Measurements from ENCODE around the gene LCP2. TPM values are rescaled to one million over a fixed set of nuclear protein-coding genes. Genes with fewer than 3 reads are reported as not detected.

Gene LCP2
- total RNA-seq, 1 experiment from 2014 or later: 0.61 TPM

DNA sequence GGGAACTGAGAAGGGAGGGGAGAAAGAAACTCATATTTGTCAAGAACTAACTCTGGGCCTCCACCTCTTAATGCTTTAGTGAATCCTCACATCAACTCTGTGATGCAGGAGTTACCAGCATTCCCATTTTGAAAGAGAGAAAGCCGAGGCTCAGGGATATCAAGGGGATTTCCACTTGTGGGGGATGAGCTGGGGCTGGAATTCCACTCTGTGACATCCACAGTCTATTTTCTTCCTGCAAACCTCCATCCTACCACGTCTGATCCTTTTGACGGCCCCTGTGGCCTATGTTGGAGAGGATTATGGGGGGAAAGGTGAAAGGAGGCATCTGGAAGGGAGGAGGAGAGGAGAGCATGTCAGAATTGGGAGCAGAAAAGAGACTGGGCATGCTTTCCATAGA is 9.0 kb downstream of the LCP2 start:
- Histone ChIP-seq H3K27me3 (ENCODE audit: insufficient read depth, low read length) (peaks cover 77% of the 10 kb centered on the region), H3K4me2 (ENCODE audit: low read length) (no peak overlapping the region), H3K36me3 (ENCODE audit: control insufficient read depth in 1 of 2, insufficient read depth in 2 of 2, low read length in 2 of 2) (no peaks in the 10 kb centered on the region), H2AFZ (ENCODE audit: low read depth, low read length, poor library complexity, severe bottlenecking) (no peak overlapping the region), H4K20me1 (ENCODE audit: insufficient read depth) (no peaks in the 10 kb centered on the region), H3K27ac (ENCODE audit: low read depth, low read length) (no peak overlapping the region), H3K4me3 (replicated peaks in 1 of 2; ENCODE audit: low read depth in 1 of 2, low read length in 2 of 2) (no peak overlapping the region), H3K79me2 (ENCODE audit: insufficient read depth, low read length) (no peaks in the 10 kb centered on the region), H3K9me3 (ENCODE audit: control insufficient read depth in 1 of 2, insufficient read depth in 1 of 2, low read depth in 1 of 2, low read length in 2 of 2) (peaks cover 0 to 15% of the 10 kb centered on the region in 2 experiments; a peak in 1 of 4 replicates), H3K9ac (ENCODE audit: low read length) (no peak overlapping the region), H3K9me2 (ENCODE audit: insufficient read depth) (no peaks in the 10 kb centered on the region), H3K4me1 (ENCODE audit: control insufficient read depth in 1 of 2, insufficient read depth in 2 of 2, low read length in 2 of 2) (no peaks in the 10 kb centered on the region)
- no TSS peak for BruUV-seq (replicated peaks)
- DNase-seq (ENCODE audit: low read depth, low spot score): no peak
- no peak for TF ChIP-seq EGR1 (IDR thresholded peaks at IDR 0.05; ENCODE audit: low read depth)
- TF ChIP-seq SRF (IDR thresholded peaks at IDR 0.05; ENCODE audit: low read depth): no peak
- TF ChIP-seq, protein P1, sequence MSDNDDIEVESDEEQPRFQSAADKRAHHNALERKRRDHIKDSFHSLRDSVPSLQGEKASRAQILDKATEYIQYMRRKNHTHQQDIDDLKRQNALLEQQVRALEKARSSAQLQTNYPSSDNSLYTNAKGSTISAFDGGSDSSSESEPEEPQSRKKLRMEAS (IDR thresholded peaks at IDR 0.05): no peak
- TF ChIP-seq FOSL1 (IDR thresholded peaks at IDR 0.05; ENCODE audit: low read depth): no peak
- no peak for TF ChIP-seq YY1 (IDR thresholded peaks at IDR 0.05; ENCODE audit: extremely low read depth, insufficient replicate concordance, low read depth, low read length)
- CTCF ChIA-PET: no interaction called here
- RAD21 ChIA-PET (ENCODE audit: low non-redundant PET in 1 of 2, low total read pairs in 2 of 2, uncharacterized antibody in 2 of 2, unreplicated experiment in 2 of 2): no interaction called here
- POLR2A ChIA-PET: no interaction called here
- intact Hi-C loops (cut with micrococcal nuclease): no loop called here
- no peak for ATAC-seq

DNA sequence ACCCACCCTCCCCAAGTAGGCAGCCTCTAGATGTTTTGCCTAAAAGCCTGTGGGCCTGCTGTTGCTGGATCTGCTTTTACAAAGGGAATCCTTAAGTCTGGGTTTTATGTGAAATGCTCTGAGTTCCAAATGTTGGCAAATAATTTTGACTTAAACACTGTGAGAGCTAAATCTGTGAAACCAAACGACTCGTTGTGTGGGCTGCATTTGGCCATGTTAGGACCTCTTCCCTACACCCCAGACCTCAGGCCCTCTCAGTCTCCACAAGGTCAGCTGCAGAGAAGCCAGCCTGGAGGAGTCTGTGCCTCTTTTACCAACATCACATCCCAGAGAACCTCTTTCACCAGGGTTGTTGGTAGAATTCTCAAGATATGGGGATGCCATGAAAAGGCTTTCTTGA is 9.4 kb downstream of the LCP2 start:
- POLR2A ChIA-PET: no interaction called here
- Histone ChIP-seq H4K20me1 (ENCODE audit: insufficient read depth) (no peaks in the 10 kb centered on the region), H2AFZ (ENCODE audit: low read depth, low read length, poor library complexity, severe bottlenecking) (no peak overlapping the region), H3K79me2 (ENCODE audit: insufficient read depth, low read length) (no peaks in the 10 kb centered on the region), H3K27me3 (ENCODE audit: insufficient read depth, low read length) (peaks cover 76% of the 10 kb centered on the region), H3K4me1 (ENCODE audit: control insufficient read depth in 1 of 2, insufficient read depth in 2 of 2, low read length in 2 of 2) (no peaks in the 10 kb centered on the region), H3K4me2 (ENCODE audit: low read length) (no peak overlapping the region), H3K9me2 (ENCODE audit: insufficient read depth) (no peaks in the 10 kb centered on the region), H3K4me3 (replicated peaks in 1 of 2; ENCODE audit: low read depth in 1 of 2, low read length in 2 of 2) (no peak overlapping the region), H3K27ac (ENCODE audit: low read depth, low read length) (no peak overlapping the region), H3K9me3 (ENCODE audit: control insufficient read depth in 1 of 2, insufficient read depth in 1 of 2, low read depth in 1 of 2, low read length in 2 of 2) (peaks cover 0 to 15% of the 10 kb centered on the region in 2 experiments; a peak in 1 of 4 replicates), H3K36me3 (ENCODE audit: control insufficient read depth in 1 of 2, insufficient read depth in 2 of 2, low read length in 2 of 2) (no peaks in the 10 kb centered on the region), H3K9ac (ENCODE audit: low read length) (no peak overlapping the region)
- no TSS peak for BruUV-seq (replicated peaks)
- no peak for ATAC-seq
- no peak for DNase-seq (ENCODE audit: low read depth, low spot score)
- intact Hi-C loops (cut with micrococcal nuclease): no loop called here
- RAD21 ChIA-PET (ENCODE audit: low non-redundant PET in 1 of 2, low total read pairs in 2 of 2, uncharacterized antibody in 2 of 2, unreplicated experiment in 2 of 2): no interaction called here
- CTCF ChIA-PET: no interaction called here
- no peak for TF ChIP-seq JUND (IDR thresholded peaks at IDR 0.05)
- no peak for TF ChIP-seq ZFX (IDR thresholded peaks at IDR 0.05)
- TF ChIP-seq EGR1 (IDR thresholded peaks at IDR 0.05; ENCODE audit: low read depth): no peak
- TF ChIP-seq, protein P2, sequence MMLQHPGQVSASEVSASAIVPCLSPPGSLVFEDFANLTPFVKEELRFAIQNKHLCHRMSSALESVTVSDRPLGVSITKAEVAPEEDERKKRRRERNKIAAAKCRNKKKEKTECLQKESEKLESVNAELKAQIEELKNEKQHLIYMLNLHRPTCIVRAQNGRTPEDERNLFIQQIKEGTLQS (IDR thresholded peaks at IDR 0.05): no peak
- no peak for TF ChIP-seq POLR2A (IDR thresholded peaks at IDR 0.05; ENCODE audit: borderline replicate concordance, extremely low read depth, insufficient read depth, insufficient read length)
- TF ChIP-seq EZH2phosphoT487 (IDR thresholded peaks at IDR 0.05; ENCODE audit: borderline replicate concordance): no peak
- TF ChIP-seq FOSL1 (IDR thresholded peaks at IDR 0.05; ENCODE audit: low read depth): no peak
- TF ChIP-seq, protein P1 (IDR thresholded peaks at IDR 0.05): no peak
- no peak for TF ChIP-seq YY1 (IDR thresholded peaks at IDR 0.05; ENCODE audit: extremely low read depth, insufficient replicate concordance, low read depth, low read length)
- no peak for TF ChIP-seq CBX3 (IDR thresholded peaks at IDR 0.05; ENCODE audit: low read depth)
- no peak for TF ChIP-seq SP1 (IDR thresholded peaks at IDR 0.05; ENCODE audit: low read depth)
- TF ChIP-seq ELF1 (IDR thresholded peaks at IDR 0.05; ENCODE audit: borderline replicate concordance, low read depth): no peak
- no peak for TF ChIP-seq ZNF274 (IDR thresholded peaks at IDR 0.05; ENCODE audit: low read depth, low read length)
- TF ChIP-seq, protein P3, sequence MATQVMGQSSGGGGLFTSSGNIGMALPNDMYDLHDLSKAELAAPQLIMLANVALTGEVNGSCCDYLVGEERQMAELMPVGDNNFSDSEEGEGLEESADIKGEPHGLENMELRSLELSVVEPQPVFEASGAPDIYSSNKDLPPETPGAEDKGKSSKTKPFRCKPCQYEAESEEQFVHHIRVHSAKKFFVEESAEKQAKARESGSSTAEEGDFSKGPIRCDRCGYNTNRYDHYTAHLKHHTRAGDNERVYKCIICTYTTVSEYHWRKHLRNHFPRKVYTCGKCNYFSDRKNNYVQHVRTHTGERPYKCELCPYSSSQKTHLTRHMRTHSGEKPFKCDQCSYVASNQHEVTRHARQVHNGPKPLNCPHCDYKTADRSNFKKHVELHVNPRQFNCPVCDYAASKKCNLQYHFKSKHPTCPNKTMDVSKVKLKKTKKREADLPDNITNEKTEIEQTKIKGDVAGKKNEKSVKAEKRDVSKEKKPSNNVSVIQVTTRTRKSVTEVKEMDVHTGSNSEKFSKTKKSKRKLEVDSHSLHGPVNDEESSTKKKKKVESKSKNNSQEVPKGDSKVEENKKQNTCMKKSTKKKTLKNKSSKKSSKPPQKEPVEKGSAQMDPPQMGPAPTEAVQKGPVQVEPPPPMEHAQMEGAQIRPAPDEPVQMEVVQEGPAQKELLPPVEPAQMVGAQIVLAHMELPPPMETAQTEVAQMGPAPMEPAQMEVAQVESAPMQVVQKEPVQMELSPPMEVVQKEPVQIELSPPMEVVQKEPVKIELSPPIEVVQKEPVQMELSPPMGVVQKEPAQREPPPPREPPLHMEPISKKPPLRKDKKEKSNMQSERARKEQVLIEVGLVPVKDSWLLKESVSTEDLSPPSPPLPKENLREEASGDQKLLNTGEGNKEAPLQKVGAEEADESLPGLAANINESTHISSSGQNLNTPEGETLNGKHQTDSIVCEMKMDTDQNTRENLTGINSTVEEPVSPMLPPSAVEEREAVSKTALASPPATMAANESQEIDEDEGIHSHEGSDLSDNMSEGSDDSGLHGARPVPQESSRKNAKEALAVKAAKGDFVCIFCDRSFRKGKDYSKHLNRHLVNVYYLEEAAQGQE (IDR thresholded peaks at IDR 0.05; ENCODE audit: low read depth): no peak
- no peak for TF ChIP-seq SRF (IDR thresholded peaks at IDR 0.05; ENCODE audit: low read depth)
- TF ChIP-seq POLR2AphosphoS5 (IDR thresholded peaks at IDR 0.05; ENCODE audit: low read depth, low read length): no peak
- no peak for TF ChIP-seq RAD21 (IDR thresholded peaks at IDR 0.05; ENCODE audit: low read depth)
- no peak for TF ChIP-seq EZH2 (IDR thresholded peaks at IDR 0.05)
